Measurements from ENCODE around the gene TMEM92. TPM values are rescaled to one million over a fixed set of nuclear protein-coding genes. Genes with fewer than 3 reads are reported as not detected.

TMEM92 gene
- total and polyA plus RNA-seq, 8 donors, result 4.4 to 10.7 (median 6.4) TPM

- intact Hi-C loops (cut with DNase I), result no loop called here
- Histone ChIP-seq H3K9me3 (no peaks in the 10 kb centered on the region), H3K4me3 (no peak overlapping the region), H3K36me3 (no peaks in the 10 kb centered on the region), H3K27ac (peak overlapping the region in 1 of 2 donors; percentile 63), H3K4me1 (no peaks in the 10 kb centered on the region), H3K27me3 (no peaks in the 10 kb centered on the region)
- no peak for TF ChIP-seq CTCF (IDR thresholded peaks at IDR 0.05)
- ATAC-seq, result peak; percentile 44
- DNase-seq, result peak in 1 of 4 donors; percentile 70
These were observed 15.4 kb upstream of the TMEM92 start for GRCh38 chr17:50258647-50259476.

GRCh38 chr17:50259477-50260324 is 14.6 kb upstream of the TMEM92 start:
- no peak for TF ChIP-seq CTCF (IDR thresholded peaks at IDR 0.05)
- no peak overlapping the region for H3K4me3 ChIP-seq
- no peaks in the 10 kb centered on the region for H3K27me3 ChIP-seq
- H3K27ac ChIP-seq, result peak overlapping the region in 1 of 2 donors; percentile 62
- H3K4me1 ChIP-seq, result peaks cover 0 to 6% of the 10 kb centered on the region in 2 donors
- H3K36me3 ChIP-seq, result no peaks in the 10 kb centered on the region
- intact Hi-C loops (cut with DNase I), result no loop called here
- DNase-seq (no peak), ATAC-seq (peak; percentile 10)
- H3K9me3 ChIP-seq, result no peaks in the 10 kb centered on the region

GRCh38 chr17:50260501-50260911 is 13.8 kb upstream of the TMEM92 start:
- ATAC-seq, result no peak

GRCh38 chr17:50261051-50261915 is 13.0 kb upstream of the TMEM92 start:
- Histone ChIP-seq H3K27me3 (no peaks in the 10 kb centered on the region), H3K36me3 (no peaks in the 10 kb centered on the region), H3K4me1 (peaks cover 4 to 16% of the 10 kb centered on the region in 2 donors), H3K27ac (no peak overlapping the region), H3K4me3 (no peak overlapping the region), H3K9me3 (no peaks in the 10 kb centered on the region)
- ATAC-seq (no peak), DNase-seq (no peak)
- no peak for TF ChIP-seq CTCF (IDR thresholded peaks at IDR 0.05)
- intact Hi-C loops (cut with DNase I), result no loop called here

More at GRCh38 chr17:50260501-50260911, 13.8 kb upstream of the TMEM92 start:
- intact Hi-C loops (cut with DNase I), result no loop called here
- no peak for TF ChIP-seq CTCF (IDR thresholded peaks at IDR 0.05)
- peaks cover 0 to 11% of the 10 kb centered on the region in 2 donors for H3K4me1 ChIP-seq
- H3K27me3 ChIP-seq, result no peaks in the 10 kb centered on the region
- no peaks in the 10 kb centered on the region for H3K36me3 ChIP-seq
- peak overlapping the region in 1 of 2 donors; percentile 62 for H3K27ac ChIP-seq
- H3K9me3 ChIP-seq, result no peaks in the 10 kb centered on the region
- no peak overlapping the region for H3K4me3 ChIP-seq
- DNase-seq, result no peak
